Testis (tissue), 3 donors: ENCODE data around the gene ZNF268. TPM values are rescaled to one million over a fixed set of nuclear protein-coding genes. Genes with fewer than 3 reads are reported as not detected.

Experiments used
- DNase-seq: peaks from one replicate; pipeline ENCODE4 v3.0.0-alpha.2; 2019
- H3K27ac ChIP-seq, 2 donors: fragments of 200-600 bp; sonication (generic); one replicate each; pipeline ENCODE4 v1.5.1; 2019
- H3K27me3 ChIP-seq: fragments of 200-600 bp; sonication (generic); one replicate; pipeline ENCODE4 v1.5.1; 2019
- H3K36me3 ChIP-seq: fragments of 200-600 bp; sonication (generic); one replicate; pipeline ENCODE4 v1.5.1; 2017; ENCODE audit warnings: low read depth; ENCODE audit errors: missing control alignments
- H3K4me1 ChIP-seq: fragments of 200-600 bp; sonication (generic); one replicate; pipeline ENCODE4 v1.5.1; 2019
- H3K4me3 ChIP-seq, 2 donors: fragments of 200-600 bp; sonication (generic); one replicate each; pipeline ENCODE4 v1.5.1; 2017 to 2019
- H3K9me3 ChIP-seq: fragments of 200-600 bp; sonication (generic); one replicate; pipeline ENCODE4 v1.5.1; 2017
- POLR2A ChIP-seq: fragments of 450-650 bp; IDR thresholded peaks from one replicate; pipeline ENCODE4 v1.6.1; 2017; ENCODE audit warnings: antibody characterized with exemption, mild to moderate bottlenecking, moderate library complexity
- WGBS, 2 donors: methylation state at CpG; one replicate each; pipeline ENCODE4 v1.1.5; 2018; 5-methylcytosine and 5-hydroxymethylcytosine counted together
- intact Hi-C: fragments of 100-400 bp; cut with DNase I; formaldehyde crosslinking; loops from one replicate; pipeline ENCODE4 v1.15.1; 2023; ENCODE audit warnings: low total_unique reads
- polyA plus RNA-seq: library from polyadenylated mRNA; stranded (reverse); fragments of 350-450 nt; fragmentation: Illumina TruSeq; extraction: RNeasy Lipid Tissue Mini Kit (QIAGEN cat#74804); gene quantifications from one replicate; pipeline ENCODE4 v1.2.3, GENCODE V29; 2014; ENCODE audit warnings: low read depth, low replicate concordance; ENCODE audit not compliant: insufficient read depth
- total RNA-seq, 2 donors: library from RNA; depleted of rRNA; stranded (reverse); fragments of >200 nt; gene quantifications; one replicate each; pipeline ENCODE4 v1.2.3, GENCODE V29; 2016
- TF ChIP-seq, protein P1 (sequence below), 3 experiments: fragments of 450-650 bp in 2 of 3; fragments of 200-600 bp in 1 of 3; sonication (generic) in 1 of 3; IDR thresholded peaks; one replicate each; pipeline ENCODE4 v1.5.1; 2016 to 2019; ENCODE audit warnings: antibody characterized with exemption in 3 of 3, mild to moderate bottlenecking in 2 of 3, moderate library complexity in 1 of 3

The ZNF268 gene
- total and polyA plus RNA-seq, 3 donors from 2014 or later: 6.9 to 20.4 (median 18.6) TPM

DNA sequence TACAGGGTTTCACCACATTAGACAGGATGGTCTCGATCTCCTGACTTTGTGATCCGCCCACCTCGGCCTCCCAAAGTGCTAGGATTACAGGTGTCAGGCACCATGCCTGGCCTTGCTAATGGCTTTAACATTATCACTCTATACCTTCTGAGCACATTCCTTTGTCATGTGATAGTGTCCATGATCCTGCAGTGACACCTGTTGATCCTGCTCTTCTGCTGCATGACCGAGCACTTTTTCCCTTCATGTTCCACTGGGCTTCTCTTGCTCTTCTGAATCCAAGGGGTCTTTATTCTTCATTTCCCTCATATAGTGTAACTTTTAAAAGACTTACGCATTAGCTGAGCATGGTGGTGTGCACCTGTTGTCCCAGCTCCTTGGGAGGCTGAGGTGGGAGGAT, 11.6 kb downstream of the ZNF268 start:
- no peak for DNase-seq
- intact Hi-C loops: no loop called here
- 96 to 98% methylated on average over 5 of the region's 5 CpGs for WGBS, 2 donors
- no peaks in the 10 kb centered on the region for H3K4me1 ChIP-seq
- H3K36me3 ChIP-seq: peaks cover 4% of the 10 kb centered on the region
- no peaks in the 10 kb centered on the region for H3K9me3 ChIP-seq
- no peak overlapping the region for H3K27ac ChIP-seq
- TF ChIP-seq, protein P1, sequence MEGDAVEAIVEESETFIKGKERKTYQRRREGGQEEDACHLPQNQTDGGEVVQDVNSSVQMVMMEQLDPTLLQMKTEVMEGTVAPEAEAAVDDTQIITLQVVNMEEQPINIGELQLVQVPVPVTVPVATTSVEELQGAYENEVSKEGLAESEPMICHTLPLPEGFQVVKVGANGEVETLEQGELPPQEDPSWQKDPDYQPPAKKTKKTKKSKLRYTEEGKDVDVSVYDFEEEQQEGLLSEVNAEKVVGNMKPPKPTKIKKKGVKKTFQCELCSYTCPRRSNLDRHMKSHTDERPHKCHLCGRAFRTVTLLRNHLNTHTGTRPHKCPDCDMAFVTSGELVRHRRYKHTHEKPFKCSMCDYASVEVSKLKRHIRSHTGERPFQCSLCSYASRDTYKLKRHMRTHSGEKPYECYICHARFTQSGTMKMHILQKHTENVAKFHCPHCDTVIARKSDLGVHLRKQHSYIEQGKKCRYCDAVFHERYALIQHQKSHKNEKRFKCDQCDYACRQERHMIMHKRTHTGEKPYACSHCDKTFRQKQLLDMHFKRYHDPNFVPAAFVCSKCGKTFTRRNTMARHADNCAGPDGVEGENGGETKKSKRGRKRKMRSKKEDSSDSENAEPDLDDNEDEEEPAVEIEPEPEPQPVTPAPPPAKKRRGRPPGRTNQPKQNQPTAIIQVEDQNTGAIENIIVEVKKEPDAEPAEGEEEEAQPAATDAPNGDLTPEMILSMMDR (IDR thresholded peaks at IDR 0.05): no peak
- TF ChIP-seq POLR2A: no peak
- no peaks in the 10 kb centered on the region for H3K27me3 ChIP-seq
- H3K4me3 ChIP-seq: no peak overlapping the region

- intact Hi-C loops: no loop called here
- TF ChIP-seq, protein P1 (IDR thresholded peaks at IDR 0.05): no peak
- no peak for TF ChIP-seq POLR2A
- 53 to 99% methylated on average over 2 of the region's 2 CpGs for WGBS, 2 donors
- DNase-seq: no peak
- Histone ChIP-seq H3K27ac (no peak overlapping the region), H3K36me3 (no peaks in the 10 kb centered on the region), H3K4me3 (no peak overlapping the region), H3K27me3 (no peaks in the 10 kb centered on the region), H3K4me1 (no peaks in the 10 kb centered on the region), H3K9me3 (no peaks in the 10 kb centered on the region)
Measured at GRCh38 chr12:133201888-133202287, 20.6 kb downstream of the ZNF268 start.

- Histone ChIP-seq H3K27me3 (no peaks in the 10 kb centered on the region), H3K9me3 (no peaks in the 10 kb centered on the region), H3K36me3 (no peaks in the 10 kb centered on the region), H3K27ac (no peak overlapping the region), H3K4me3 (no peak overlapping the region), H3K4me1 (no peaks in the 10 kb centered on the region)
- TF ChIP-seq, protein P1 (IDR thresholded peaks at IDR 0.05): no peak
- no peak for TF ChIP-seq POLR2A
- 95 to 97% methylated on average over 2 of the region's 2 CpGs for WGBS, 2 donors
- intact Hi-C loops: no loop called here
- no peak for DNase-seq
Measured at GRCh38 chr12:133202493-133203343, 21.4 kb downstream of the ZNF268 start.

- no peak for DNase-seq
- TF ChIP-seq, protein P1 (IDR thresholded peaks at IDR 0.05): no peak
- TF ChIP-seq POLR2A: no peak
- no peak overlapping the region for H3K4me3 ChIP-seq
- no peaks in the 10 kb centered on the region for H3K27me3 ChIP-seq
- intact Hi-C loops: no loop called here
- H3K36me3 ChIP-seq: no peaks in the 10 kb centered on the region
- H3K9me3 ChIP-seq: no peaks in the 10 kb centered on the region
- H3K4me1 ChIP-seq: no peaks in the 10 kb centered on the region
- no peak overlapping the region for H3K27ac ChIP-seq
- WGBS, 2 donors: 93 to 98% methylated on average over 7 of the region's 7 CpGs
Measured at GRCh38 chr12:133203344-133204263, 22.3 kb downstream of the ZNF268 start.
